ENCODE data around the gene LARGE1. TPM values are rescaled to one million over a fixed set of nuclear protein-coding genes. Genes with fewer than 3 reads are reported as not detected.

The LARGE1 gene
- total and polyA plus RNA-seq, 2 of the 8 experiments (the other 6 are each of a cell fraction or from before 2014, with no cell fraction given): 43.7 to 83.0 TPM

- Histone ChIP-seq H2BK5ac (ENCODE audit: low read depth, low read length) (peak overlapping the region; percentile 66; the same call in 1 of the 2 replicates), H3K27ac (ENCODE audit: low read depth, low read length) (peak overlapping the region; percentile 73), H3K4me2 (ENCODE audit: insufficient read depth in 1 of 2, low read depth in 2 of 2, low read length in 2 of 2) (peak overlapping the region; percentile 47 to 48), H3K36me3 (ENCODE audit: control insufficient read depth in 2 of 4, insufficient read depth in 4 of 4, low read length in 3 of 4) (no peaks in the 10 kb centered on the region), H3K79me1 (ENCODE audit: low read depth, low read length) (peaks cover 8% of the 10 kb centered on the region), H4K8ac (ENCODE audit: extremely low read depth, insufficient read depth, low read length) (no peak overlapping the region), H3K56ac (replicated peaks; ENCODE audit: insufficient read length, low read depth, low read length) (no peak overlapping the region), H3K23me2 (ENCODE audit: low read depth, low read length) (no peaks in the 10 kb centered on the region; the same call in 1 of the 2 replicates), H3K18ac (ENCODE audit: extremely low read depth, low read length) (peak overlapping the region; percentile 76; the same call in 1 of the 2 replicates), H3K27me3 (replicated peaks in 1 of 4; ENCODE audit: control insufficient read depth in 3 of 4, extremely low read depth in 1 of 4, insufficient read depth in 3 of 4, low read length in 3 of 4) (no peaks in the 10 kb centered on the region), H3K4me1 (replicated peaks in 1 of 4; ENCODE audit: control insufficient read depth in 3 of 4, insufficient read depth in 4 of 4, low read length in 3 of 4) (peaks cover 32 to 52% (median 44%) of the 10 kb centered on the region in 4 experiments), H2BK12ac (ENCODE audit: low read depth, low read length) (peak overlapping the region; percentile 75; the same call in 1 of the 2 replicates), H4K20me1 (replicated peaks in 1 of 2; ENCODE audit: control insufficient read depth in 1 of 2, insufficient read depth in 2 of 2, low read length in 2 of 2) (no peaks in the 10 kb centered on the region), H4K91ac (replicated peaks; ENCODE audit: insufficient read length, low read length) (peak overlapping the region; percentile 20), H3K4me3 (ENCODE audit: extremely low read depth in 1 of 4, insufficient read depth in 2 of 4, low read depth in 3 of 4, low read length in 4 of 4) (peak overlapping the region in 1 of 4 experiments; percentile 20; a peak in 1 of 8 replicates), H2AK5ac (ENCODE audit: low read depth, low read length) (peak overlapping the region; percentile 75; the same call in 1 of the 2 replicates), H3K9me3 (ENCODE audit: insufficient read depth in 2 of 2, low read depth in 1 of 2, low read length in 1 of 2) (no peaks in the 10 kb centered on the region), H3K79me2 (ENCODE audit: control insufficient read depth in 1 of 2, insufficient read depth in 2 of 2, low read length in 2 of 2) (peaks cover 6 to 89% of the 10 kb centered on the region in 2 experiments), H2BK20ac (ENCODE audit: low read length) (peak overlapping the region; percentile 80; the same call in 1 of the 2 replicates), H3K9ac (replicated peaks in 1 of 4; ENCODE audit: extremely low read depth in 1 of 4, low read depth in 3 of 4, low read length in 3 of 4) (peak overlapping the region in 1 of 4 experiments; percentile 47; a peak in 1 of 7 replicates), H3K4ac (replicated peaks; ENCODE audit: insufficient read length, low read depth, low read length) (peak overlapping the region; percentile 5), H2BK120ac (replicated peaks; ENCODE audit: low read depth, low read length) (peak overlapping the region; percentile 52), H3K14ac (ENCODE audit: insufficient read length) (no peak overlapping the region), H4K5ac (ENCODE audit: insufficient read length, low read depth, low read length) (peak overlapping the region; percentile 12), H2BK15ac (ENCODE audit: low read length) (no peak overlapping the region), H2AFZ (ENCODE audit: low read length) (no peak overlapping the region), H3K23ac (ENCODE audit: insufficient read length) (no peak overlapping the region)
- POLR2A ChIA-PET (ENCODE audit: partially characterized antibody): no interaction called here
- WGBS, 2 experiments (ENCODE audit: extremely low coverage in 1 of 2, insufficient coverage in 1 of 2, insufficient read length in 1 of 2, insufficient replicate concordance in 2 of 2, low coverage in 1 of 2, low lambda C conversion rate in 2 of 2, missing lambda C conversion rate in 1 of 2): 58% methylated on average over 7 of the region's 7 CpGs; no CpG with 5 or more reads in 1 of the 2 experiments
- CTCF ChIA-PET (ENCODE audit: partially characterized antibody): interaction anchor here (0.7 kb wide), 1 partner anchor 25 kb away, joined by 3 read pairs; no protein-coding TSS in a partner anchor
- DNase-seq (ENCODE audit: low read depth in 1 of 2, low spot score in 2 of 2): no peak
- FAIRE-seq: no peak
- TF ChIP-seq TAF1 (IDR thresholded peaks at IDR 0.05; ENCODE audit: low read depth, low read length) (peak; percentile 42; the same call in 1 of the 2 replicates), HDAC2 (IDR thresholded peaks at IDR 0.05; ENCODE audit: borderline replicate concordance in 1 of 2, low read depth in 2 of 2, low read length in 2 of 2) (no peak), BCL11A (IDR thresholded peaks at IDR 0.05; ENCODE audit: low read depth in 2 of 2, low read length in 2 of 2) (no peak)
Measured at GRCh38 chr22:33848251-33848650, 72.0 kb downstream of the LARGE1 start.
